T-helper 1 cell treated with Interleukin-12 subunit alpha and Interleukin-12 subunit beta and Interleukin-4 antibody, amounts not matched to agents 30 μg/mL and 1 μg/mL, for 36 hours (primary cell): ENCODE data around the gene CCL1.
A peak's percentile ranks its signal among the peaks of the same experiment; 100 is the strongest.

ENCODE experiments used
- H3K27ac Mint-ChIP-seq: one replicate; pipeline ENCODE4 v1.8.0; 2021; ENCODE audit warnings: mild to moderate bottlenecking, mixed read lengths
- H3K27me3 Mint-ChIP-seq: one replicate; pipeline ENCODE4 v1.8.0; 2021; ENCODE audit warnings: low read depth, mixed read lengths
- H3K36me3 Mint-ChIP-seq: one replicate; pipeline ENCODE4 v1.8.0; 2021; ENCODE audit warnings: low read depth, mixed read lengths
- H3K4me1 Mint-ChIP-seq: one replicate; pipeline ENCODE4 v1.8.0; 2021; ENCODE audit warnings: low read depth, mixed read lengths
- H3K4me3 Mint-ChIP-seq: one replicate; pipeline ENCODE4 v1.8.0; 2021; ENCODE audit warnings: mild to moderate bottlenecking, moderate library complexity, mixed read lengths
- H3K9me3 Mint-ChIP-seq: one replicate; pipeline ENCODE4 v1.8.0; 2021; ENCODE audit warnings: mixed read lengths

The CCL1 gene

DNA sequence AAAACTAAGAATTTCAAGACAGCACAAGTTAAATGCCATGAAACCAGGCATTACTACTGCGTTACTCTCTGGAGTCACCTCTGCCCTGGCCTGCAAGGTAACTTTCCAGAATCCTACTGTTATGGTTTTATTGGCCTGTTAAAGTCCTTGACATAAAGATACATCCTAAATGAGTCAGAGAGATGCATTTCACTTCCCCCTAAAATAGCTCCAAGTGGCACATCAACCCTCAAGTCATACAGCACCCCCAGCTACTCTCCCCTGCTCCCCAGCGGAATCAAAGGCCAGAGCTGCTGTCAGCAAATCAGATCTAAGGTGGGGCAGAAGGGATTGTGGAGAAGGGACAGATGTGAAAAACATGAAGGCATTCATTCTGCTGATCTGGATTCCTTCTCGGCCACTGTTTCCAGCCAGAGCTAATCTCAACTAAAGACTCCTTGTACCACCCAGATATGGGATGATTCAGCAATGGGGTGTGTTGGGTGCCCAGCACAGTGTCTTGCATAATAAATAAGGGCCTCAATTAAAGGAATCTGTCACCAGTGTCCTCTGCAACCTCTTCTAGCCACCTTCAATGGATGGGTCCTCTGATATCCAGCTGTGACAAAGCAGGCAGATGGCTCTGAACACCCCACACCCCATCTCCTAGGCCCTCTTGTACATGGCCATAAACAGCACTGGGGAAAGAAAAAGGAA is 8.5 kb upstream of the CCL1 start:
- peak overlapping the region; percentile 18 for H3K27ac Mint-ChIP-seq
- no peak overlapping the region for H3K4me3 Mint-ChIP-seq

DNA sequence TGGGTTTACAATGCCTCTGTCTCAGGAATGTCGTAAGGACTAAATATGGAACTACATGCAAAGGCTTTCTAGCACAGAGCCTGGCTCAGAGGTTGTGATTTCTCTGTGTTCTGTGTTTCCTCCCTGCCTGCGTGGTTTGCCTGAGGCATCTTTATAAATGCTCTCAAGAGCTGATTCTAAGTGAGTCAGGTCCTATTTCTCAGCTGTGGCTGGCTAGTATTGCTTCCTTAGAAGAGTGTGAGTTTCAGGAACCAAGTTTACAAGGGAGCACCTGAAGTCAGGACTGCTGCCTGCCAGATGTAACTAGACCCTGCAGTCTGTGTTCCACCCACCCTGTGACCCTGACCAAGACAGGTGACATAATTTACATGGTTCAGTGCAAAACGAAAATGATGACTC is 8.0 kb upstream of the CCL1 start:
- H3K4me3 Mint-ChIP-seq = peak overlapping the region; percentile 37

More for the DNA sequence above, 8.5 kb upstream of the CCL1 start:
- peaks cover 24% of the 10 kb centered on the region for H3K27me3 Mint-ChIP-seq
- H3K36me3 Mint-ChIP-seq = no peaks in the 10 kb centered on the region
- H3K4me1 Mint-ChIP-seq = peaks cover 28% of the 10 kb centered on the region
- no peaks in the 10 kb centered on the region for H3K9me3 Mint-ChIP-seq

DNA sequence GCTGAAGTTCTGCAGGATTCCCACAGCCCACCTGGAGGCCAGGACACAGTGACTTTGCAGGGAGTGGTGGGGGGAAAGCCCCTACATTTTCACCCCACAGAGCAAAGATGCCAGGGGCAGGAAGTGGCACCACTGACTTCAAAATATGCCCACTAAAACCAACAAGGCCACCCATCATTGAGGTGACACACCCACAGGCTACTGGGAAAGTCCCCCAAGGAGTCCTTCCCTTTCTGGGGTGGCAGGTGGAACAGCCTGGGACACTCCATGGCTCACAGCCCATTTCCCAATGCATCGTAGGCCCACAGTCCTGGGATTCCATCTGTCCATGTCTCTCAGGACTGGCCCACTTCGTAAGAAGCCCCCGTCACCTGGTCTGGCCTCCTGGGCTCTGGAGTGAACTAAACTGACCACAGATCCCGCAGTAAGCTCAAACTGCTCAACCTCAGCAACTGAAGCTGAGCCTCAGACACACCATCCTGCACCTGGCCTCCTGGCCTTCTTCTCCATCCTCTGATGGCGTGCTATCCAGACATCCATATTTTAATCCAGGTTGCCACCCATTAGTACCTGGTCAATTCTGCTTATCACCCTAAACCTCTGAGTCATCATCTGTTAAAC is 7.5 kb upstream of the CCL1 start:
- no peaks in the 10 kb centered on the region for H3K36me3 Mint-ChIP-seq
- peak overlapping the region; percentile 18 for H3K27ac Mint-ChIP-seq
- H3K9me3 Mint-ChIP-seq = no peaks in the 10 kb centered on the region
- H3K4me1 Mint-ChIP-seq = peaks cover 33% of the 10 kb centered on the region
- H3K27me3 Mint-ChIP-seq = peaks cover 21% of the 10 kb centered on the region
- H3K4me3 Mint-ChIP-seq = peak overlapping the region; percentile 37

More for the DNA sequence above, 8.0 kb upstream of the CCL1 start:
- H3K27me3 Mint-ChIP-seq = peaks cover 24% of the 10 kb centered on the region
- H3K36me3 Mint-ChIP-seq = no peaks in the 10 kb centered on the region
- no peaks in the 10 kb centered on the region for H3K9me3 Mint-ChIP-seq
- H3K27ac Mint-ChIP-seq = peak overlapping the region; percentile 18
- H3K4me1 Mint-ChIP-seq = peaks cover 33% of the 10 kb centered on the region

DNA sequence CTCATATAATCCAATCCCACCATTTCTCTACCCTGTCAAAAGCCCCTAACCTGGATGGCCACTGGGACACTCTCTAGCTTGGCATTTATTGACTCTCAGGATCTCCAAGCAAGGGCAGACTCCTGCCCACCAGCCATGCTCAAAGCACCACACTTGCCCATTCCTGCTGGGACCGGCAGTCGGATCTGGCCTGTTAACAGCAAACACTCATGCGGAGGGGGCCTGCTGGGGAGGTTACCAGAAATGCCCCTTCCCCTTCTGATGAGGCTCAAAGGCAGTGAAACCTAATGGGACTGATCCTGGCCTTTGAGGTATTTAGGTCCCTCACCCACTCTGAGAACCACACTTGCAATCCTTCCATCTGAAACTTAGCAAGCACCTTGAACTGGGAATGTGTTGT is 6.5 kb upstream of the CCL1 start:
- Mint-ChIP-seq H3K4me1 (peaks cover 41% of the 10 kb centered on the region), H3K36me3 (no peaks in the 10 kb centered on the region), H3K9me3 (no peaks in the 10 kb centered on the region)

DNA sequence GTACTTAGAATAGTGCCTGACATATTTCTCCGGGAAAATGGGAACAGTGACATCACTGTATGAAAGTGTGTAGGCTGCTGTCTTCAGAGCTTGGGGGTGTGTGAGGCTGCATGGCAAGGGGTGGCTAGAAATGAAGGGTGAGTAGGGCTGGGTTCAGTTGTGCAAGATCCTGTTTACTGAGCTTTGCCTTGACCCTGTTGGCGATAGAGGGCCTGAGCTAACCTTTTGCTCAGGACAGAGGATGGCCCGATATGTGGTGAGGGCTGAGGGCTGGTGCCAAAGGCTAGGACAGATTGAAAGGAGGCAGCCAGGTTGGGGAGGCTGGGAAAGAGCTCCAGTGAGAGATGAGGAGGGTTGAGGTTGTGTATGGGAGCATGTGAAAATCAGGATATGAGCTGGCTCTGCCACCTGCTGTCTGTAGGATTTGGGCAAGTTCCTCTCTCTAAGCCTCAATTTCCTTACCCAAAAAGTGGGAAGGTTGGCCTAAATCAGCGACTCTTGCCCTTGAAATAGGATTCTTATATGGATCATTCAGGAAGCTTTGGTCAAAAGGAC is 6.0 kb upstream of the CCL1 start:
- Mint-ChIP-seq H3K4me1 (peaks cover 46% of the 10 kb centered on the region), H3K9me3 (no peaks in the 10 kb centered on the region), H3K4me3 (no peak overlapping the region), H3K36me3 (no peaks in the 10 kb centered on the region), H3K27ac (no peak overlapping the region), H3K27me3 (peaks cover 18% of the 10 kb centered on the region)

More for the DNA sequence above, 6.5 kb upstream of the CCL1 start:
- H3K27ac Mint-ChIP-seq = no peak overlapping the region
- peaks cover 16% of the 10 kb centered on the region for H3K27me3 Mint-ChIP-seq
- H3K4me3 Mint-ChIP-seq = no peak overlapping the region

DNA sequence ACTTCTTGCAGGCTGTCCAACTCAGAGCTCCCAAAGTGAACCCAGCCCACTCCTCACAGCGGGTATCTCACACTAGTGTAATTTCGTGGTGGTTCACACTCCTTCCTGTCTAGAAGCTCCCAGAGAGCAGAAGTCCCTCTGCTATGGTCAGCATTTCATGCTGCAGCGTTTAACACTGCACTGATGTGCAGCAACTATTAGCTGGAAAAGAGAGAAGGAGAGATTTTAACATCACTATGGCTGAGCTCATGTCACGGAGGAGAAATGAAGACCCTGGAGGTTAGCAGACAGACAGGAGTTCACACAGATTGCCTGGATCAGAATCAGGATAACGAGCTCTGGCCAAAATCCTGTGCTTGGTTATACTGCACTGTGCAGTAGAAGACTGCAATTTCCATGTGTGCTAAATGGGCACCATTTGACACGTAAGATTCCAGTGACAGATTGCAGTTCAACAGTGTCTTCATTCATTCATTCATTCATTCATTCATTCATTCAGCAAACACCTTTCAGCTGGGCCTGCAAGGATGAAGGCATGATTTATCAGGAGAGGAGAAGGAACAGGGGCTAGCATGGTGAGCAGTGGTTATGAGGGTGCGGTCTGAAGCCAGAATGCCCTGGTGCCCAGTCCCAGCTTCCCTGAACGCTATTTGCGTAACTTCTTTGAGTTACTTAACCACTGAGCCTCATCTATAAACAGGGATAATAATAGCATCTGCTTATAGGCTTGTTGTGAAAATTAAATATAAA is 5.3 kb upstream of the CCL1 start:
- H3K4me3 Mint-ChIP-seq = no peak overlapping the region
- H3K9me3 Mint-ChIP-seq = no peaks in the 10 kb centered on the region
- no peak overlapping the region for H3K27ac Mint-ChIP-seq
- H3K27me3 Mint-ChIP-seq = peaks cover 17% of the 10 kb centered on the region
- H3K4me1 Mint-ChIP-seq = peaks cover 47% of the 10 kb centered on the region
- no peaks in the 10 kb centered on the region for H3K36me3 Mint-ChIP-seq

DNA sequence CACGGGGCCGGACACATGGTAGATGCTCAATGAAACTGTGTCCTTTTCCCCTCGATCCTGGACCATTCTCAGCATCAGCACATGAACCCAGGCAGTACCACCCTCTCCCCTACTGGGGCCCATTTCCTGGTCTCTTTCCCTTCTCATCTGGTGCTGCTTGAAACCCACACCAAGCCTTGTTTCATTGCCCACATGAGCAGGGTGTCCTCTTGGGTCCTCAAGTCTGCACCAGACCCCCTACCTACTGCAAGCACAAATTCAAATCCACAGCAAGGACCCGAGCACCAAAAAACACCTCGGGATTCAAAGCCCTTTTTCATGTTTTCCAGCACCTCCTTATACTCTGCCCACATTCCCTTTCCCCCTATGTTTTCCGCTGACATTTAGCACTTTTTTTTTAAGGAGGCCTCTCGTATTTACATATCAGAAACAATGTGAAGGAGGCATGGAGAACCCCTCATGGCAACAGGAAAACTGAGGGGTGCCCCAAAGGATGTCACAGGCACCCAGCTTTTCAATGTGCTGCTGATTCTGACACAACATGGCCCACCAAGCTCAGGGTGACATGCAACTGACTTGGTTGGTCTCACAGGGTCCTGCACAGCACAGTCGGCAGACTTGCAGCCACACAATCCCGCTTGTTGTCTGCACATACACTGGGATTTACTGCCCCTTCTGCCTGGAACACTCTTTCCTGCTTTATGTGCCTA is 4.6 kb upstream of the CCL1 start:
- Mint-ChIP-seq H3K27me3 (peaks cover 13% of the 10 kb centered on the region), H3K4me1 (peaks cover 49% of the 10 kb centered on the region), H3K27ac (no peak overlapping the region), H3K9me3 (no peaks in the 10 kb centered on the region), H3K4me3 (no peak overlapping the region), H3K36me3 (no peaks in the 10 kb centered on the region)

DNA sequence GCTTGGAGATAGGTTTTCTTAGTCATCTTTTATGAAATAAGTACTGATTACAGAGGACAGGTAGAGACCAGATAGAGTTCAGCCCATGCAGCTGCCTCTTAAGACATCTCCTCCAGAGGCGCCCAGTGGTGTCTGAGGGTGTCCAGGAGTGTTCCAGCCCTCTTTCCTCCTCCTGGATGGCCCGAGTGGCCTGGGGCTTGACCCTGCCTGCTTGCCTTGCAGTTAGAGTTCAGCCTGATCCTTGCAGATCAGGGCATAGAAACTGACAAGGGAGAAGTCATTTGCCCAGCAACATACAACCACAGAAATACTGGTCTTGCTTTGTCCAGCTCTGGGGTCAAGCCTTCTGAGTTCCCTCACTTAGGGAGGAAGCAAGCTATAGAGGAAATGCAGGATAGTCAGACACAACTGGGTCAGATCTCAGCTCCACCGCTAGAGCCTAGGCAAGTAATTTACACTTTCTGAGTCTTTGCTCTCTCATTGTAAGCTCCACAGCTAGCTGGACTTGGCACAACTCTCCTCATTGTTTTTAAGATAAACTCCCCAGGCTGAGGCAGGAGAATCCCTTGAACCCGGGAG is 3.6 kb upstream of the CCL1 start:
- Mint-ChIP-seq H3K4me1 (peaks cover 52% of the 10 kb centered on the region), H3K4me3 (no peak overlapping the region), H3K27me3 (peaks cover 15% of the 10 kb centered on the region), H3K9me3 (no peaks in the 10 kb centered on the region), H3K36me3 (no peaks in the 10 kb centered on the region), H3K27ac (no peak overlapping the region)

DNA sequence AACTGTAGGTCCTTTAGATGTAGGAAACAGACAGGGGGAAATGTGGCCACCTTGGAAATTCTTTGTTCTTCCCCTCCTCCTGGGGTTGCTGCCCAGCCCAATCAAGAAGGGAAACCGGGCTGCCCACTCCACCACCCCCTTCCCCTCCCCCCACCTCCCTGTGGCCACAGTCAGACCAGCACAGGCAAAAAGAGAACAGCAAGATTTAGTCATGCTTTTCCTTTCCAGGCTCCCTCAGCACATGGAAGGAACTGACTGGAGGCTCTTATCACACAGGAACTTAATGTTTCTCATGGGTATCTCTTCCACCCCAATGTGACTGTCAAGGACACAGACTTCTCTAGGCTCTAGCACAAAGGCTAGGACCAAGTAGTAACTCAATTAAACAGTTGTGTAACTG is 3.0 kb upstream of the CCL1 start:
- H3K27ac Mint-ChIP-seq = no peak overlapping the region
- peaks cover 15% of the 10 kb centered on the region for H3K27me3 Mint-ChIP-seq
- H3K36me3 Mint-ChIP-seq = no peaks in the 10 kb centered on the region
- H3K4me1 Mint-ChIP-seq = peaks cover 51% of the 10 kb centered on the region
- no peaks in the 10 kb centered on the region for H3K9me3 Mint-ChIP-seq
- H3K4me3 Mint-ChIP-seq = no peak overlapping the region

DNA sequence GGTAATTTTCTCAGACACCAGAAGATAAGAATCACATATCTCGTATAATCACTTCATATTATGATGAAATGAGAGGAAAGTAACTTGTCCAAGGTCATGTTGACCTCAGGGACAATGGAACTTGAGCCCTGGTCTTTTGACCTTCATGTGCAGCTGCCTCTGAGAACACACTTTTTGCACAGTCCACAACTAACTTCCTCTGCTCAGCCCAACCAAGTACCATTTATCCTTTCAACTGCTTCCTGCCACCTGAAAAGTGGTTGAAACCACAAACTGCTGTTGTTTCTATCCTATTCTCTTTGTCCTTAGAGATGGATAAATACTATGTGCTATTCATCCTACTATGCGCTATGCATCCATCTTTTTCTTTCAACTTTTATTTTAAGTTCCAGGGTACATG is 2.3 kb upstream of the CCL1 start:
- H3K36me3 Mint-ChIP-seq = no peaks in the 10 kb centered on the region
- H3K4me3 Mint-ChIP-seq = peak overlapping the region; percentile 51
- H3K4me1 Mint-ChIP-seq = peaks cover 49% of the 10 kb centered on the region
- H3K27me3 Mint-ChIP-seq = peaks cover 15% of the 10 kb centered on the region
- H3K27ac Mint-ChIP-seq = peak overlapping the region; percentile 21
- no peaks in the 10 kb centered on the region for H3K9me3 Mint-ChIP-seq

DNA sequence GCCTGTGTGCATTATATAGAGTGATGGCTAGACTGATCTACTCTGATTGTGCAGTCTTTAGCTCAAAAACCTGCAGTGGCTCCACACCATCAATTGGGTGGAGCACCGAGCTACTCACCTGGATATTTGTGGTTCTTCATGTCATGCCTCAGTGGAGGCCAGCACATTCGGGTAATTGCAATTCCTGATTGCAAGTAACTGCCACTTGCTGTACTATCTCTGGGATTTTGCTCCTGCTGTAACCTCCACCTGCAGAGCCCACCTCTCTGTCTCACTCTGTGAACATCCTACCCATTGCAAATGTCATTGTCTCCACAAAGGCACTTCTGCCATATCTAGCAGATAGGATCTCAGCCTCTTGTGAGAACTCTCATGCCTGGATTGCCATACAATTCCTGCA is 1.7 kb upstream of the CCL1 start:
- H3K4me3 Mint-ChIP-seq = no peak overlapping the region
- H3K4me1 Mint-ChIP-seq = peaks cover 43% of the 10 kb centered on the region
- no peaks in the 10 kb centered on the region for H3K9me3 Mint-ChIP-seq
- H3K27me3 Mint-ChIP-seq = peaks cover 15% of the 10 kb centered on the region
- H3K36me3 Mint-ChIP-seq = no peaks in the 10 kb centered on the region
- peak overlapping the region; percentile 0 for H3K27ac Mint-ChIP-seq

DNA sequence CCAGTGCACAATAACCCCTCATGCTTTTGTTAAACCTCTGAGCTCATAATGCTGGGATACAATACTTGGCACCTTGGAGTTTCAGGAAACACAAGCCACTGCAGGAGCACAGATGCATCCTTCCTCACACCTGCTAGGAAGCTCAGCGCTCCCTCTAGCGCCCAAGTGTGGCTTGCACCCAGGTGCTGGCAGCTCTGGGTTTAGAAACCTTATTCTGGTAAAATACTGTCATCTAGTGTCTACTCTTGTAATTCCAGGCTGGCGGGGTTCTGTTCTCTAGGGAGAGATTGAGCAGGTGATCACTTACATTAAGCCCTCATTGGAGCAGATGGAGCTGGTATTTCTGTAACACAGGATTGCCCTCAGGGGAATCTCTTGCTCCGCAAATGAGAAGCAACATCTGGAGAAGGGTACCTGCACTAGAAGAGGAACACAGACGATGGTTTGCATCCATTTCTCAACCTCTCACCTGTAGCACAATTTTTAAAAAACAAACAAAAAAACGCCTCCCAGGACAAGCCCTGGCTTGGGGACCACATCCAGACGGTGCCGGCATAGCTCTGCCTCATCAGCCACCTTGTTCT is 1.5 kb downstream of the CCL1 start:
- peaks cover 21% of the 10 kb centered on the region for H3K27me3 Mint-ChIP-seq
- H3K4me1 Mint-ChIP-seq = peaks cover 38% of the 10 kb centered on the region
- no peaks in the 10 kb centered on the region for H3K9me3 Mint-ChIP-seq
- no peaks in the 10 kb centered on the region for H3K36me3 Mint-ChIP-seq
- H3K27ac Mint-ChIP-seq = no peak overlapping the region
- no peak overlapping the region for H3K4me3 Mint-ChIP-seq

DNA sequence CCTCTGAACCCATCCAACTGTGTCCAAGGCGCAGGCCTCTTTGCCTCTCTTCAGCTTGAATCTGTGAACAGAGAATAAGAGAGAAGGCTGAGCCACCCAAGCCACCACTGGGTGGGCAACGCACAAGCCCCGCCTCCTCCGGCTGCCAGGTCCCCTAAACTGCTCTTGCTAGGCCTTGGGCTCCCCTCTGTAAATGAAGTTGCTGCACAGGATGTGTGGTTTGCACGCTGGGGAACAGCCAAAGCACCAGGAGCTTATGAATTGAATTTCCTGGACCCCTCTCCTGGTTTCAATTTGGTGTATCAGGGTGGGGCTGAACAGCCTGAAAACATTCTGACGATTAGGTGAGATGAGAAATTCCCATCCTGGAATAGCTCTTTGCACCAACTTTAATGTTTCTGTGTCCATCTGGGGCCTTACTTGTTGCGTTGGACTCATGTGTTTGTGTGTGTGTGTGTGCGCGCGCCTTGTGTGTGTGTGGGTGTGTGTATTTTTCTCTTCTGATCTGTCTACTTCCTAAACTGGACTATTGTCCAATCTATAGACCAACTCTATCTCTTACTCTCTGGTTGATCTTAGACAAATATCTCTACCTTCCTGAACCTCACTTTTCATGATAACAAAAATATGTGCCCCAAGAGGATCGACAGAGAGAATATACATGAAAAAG is 2.3 kb downstream of the CCL1 start:
- Mint-ChIP-seq H3K36me3 (no peaks in the 10 kb centered on the region), H3K27ac (no peak overlapping the region), H3K9me3 (no peaks in the 10 kb centered on the region), H3K4me1 (peaks cover 32% of the 10 kb centered on the region), H3K27me3 (peaks cover 23% of the 10 kb centered on the region), H3K4me3 (no peak overlapping the region)
